OCI-LY1 (cell line): Measurements from ENCODE around the gene RBKS.
"Not testable (repeated sequence)": the region's sequence is repeated elsewhere in the genome, so short reads cannot be mapped to it uniquely, and the experiment has no call there.

Experiments
- H2AFZ ChIP-seq: fragments of 200-600 bp; sonication (generic), shearing (Covaris generic); 2 replicates; pipeline ENCODE4 v1.6.0; 2014; ENCODE audit warnings: antibody characterized with exemption, mild to moderate bottlenecking, low read length
- H3F3A ChIP-seq: fragments of 200-600 bp; sonication (generic), shearing (Covaris generic); 2 replicates; pipeline ENCODE4 v1.6.0; 2014; ENCODE audit warnings: mild to moderate bottlenecking, antibody characterized with exemption, low read length, moderate library complexity; ENCODE audit not compliant: insufficient read depth
- H3K27ac ChIP-seq: fragments of 200-600 bp; sonication (generic); 2 replicates; pipeline ENCODE4 v1.5.1; 2014; ENCODE audit warnings: low read length, mixed run types, mild to moderate bottlenecking, low read depth; ENCODE audit not compliant: poor library complexity, severe bottlenecking
- H3K27me3 ChIP-seq: fragments of 200-600 bp; sonication (generic); 2 replicates; pipeline ENCODE4 v1.6.0; 2014; ENCODE audit warnings: antibody characterized with exemption, mild to moderate bottlenecking, low read length, moderate library complexity; ENCODE audit not compliant: insufficient read depth
- H3K36me3 ChIP-seq: fragments of 200-600 bp; sonication (generic); 2 replicates; pipeline ENCODE4 v1.6.1; 2014; ENCODE audit warnings: mild to moderate bottlenecking, antibody characterized with exemption, low read length, moderate library complexity, mixed read lengths; ENCODE audit not compliant: insufficient read depth
- H3K4me1 ChIP-seq: fragments of 200-600 bp; sonication (generic); 2 replicates; pipeline ENCODE4 v1.5.1; 2014; ENCODE audit warnings: mild to moderate bottlenecking, low read length, moderate library complexity; ENCODE audit not compliant: insufficient read depth, severe bottlenecking
- H3K4me2 ChIP-seq: fragments of 200-600 bp; sonication (generic), shearing (Covaris generic); 2 replicates; pipeline ENCODE4 v1.6.1; 2014; ENCODE audit warnings: low read length
- H3K4me3 ChIP-seq: fragments of 200-600 bp; sonication (generic); 2 replicates; pipeline ENCODE4 v1.5.1; 2014; ENCODE audit warnings: low read length, low read depth, mild to moderate bottlenecking, mixed read lengths; ENCODE audit not compliant: poor library complexity, severe bottlenecking
- H3K79me2 ChIP-seq: fragments of 200-600 bp; shearing (Covaris generic); 2 replicates; pipeline ENCODE4 v1.6.1; 2016; ENCODE audit warnings: mixed run types, low read length, mixed read lengths; ENCODE audit not compliant: insufficient read depth
- H3K9ac ChIP-seq: fragments of 200-600 bp; sonication (generic), shearing (Covaris generic); 2 replicates; pipeline ENCODE4 v1.6.1; 2014; ENCODE audit warnings: mild to moderate bottlenecking, low read length, mixed read lengths
- H3K9me2 ChIP-seq: fragments of 200-600 bp; sonication (generic), shearing (Covaris generic); 2 replicates; pipeline ENCODE4 v1.6.1; 2014; ENCODE audit warnings: low read depth, mild to moderate bottlenecking, low read length, mixed read lengths
- H3K9me3 ChIP-seq: fragments of 200-600 bp; shearing (Covaris generic); 2 replicates; pipeline ENCODE4 v1.6.1; 2014; ENCODE audit warnings: low read length, mixed read lengths
- H4K20me1 ChIP-seq: fragments of 200-600 bp; sonication (generic), shearing (Covaris generic); 2 replicates; pipeline ENCODE4 v1.6.0; 2016; ENCODE audit warnings: mild to moderate bottlenecking, low read length; ENCODE audit not compliant: insufficient read depth
- CTCF ChIP-seq: fragments of 200-600 bp; sonication (generic), shearing (Covaris generic); IDR thresholded peaks from 2 replicates; pipeline ENCODE4 v1.5.1; 2017; ENCODE audit warnings: mild to moderate bottlenecking, antibody characterized with exemption, low read length, moderate library complexity, mixed read lengths
- EZH2 ChIP-seq: fragments of 200-600 bp; sonication (generic), shearing (Covaris generic); IDR thresholded peaks from 2 replicates; pipeline ENCODE4 v1.8.0; 2017; ENCODE audit warnings: borderline replicate concordance, mixed run types, mild to moderate bottlenecking, antibody characterized with exemption, low read length, moderate library complexity, mixed read lengths

Gene RBKS

DNA sequence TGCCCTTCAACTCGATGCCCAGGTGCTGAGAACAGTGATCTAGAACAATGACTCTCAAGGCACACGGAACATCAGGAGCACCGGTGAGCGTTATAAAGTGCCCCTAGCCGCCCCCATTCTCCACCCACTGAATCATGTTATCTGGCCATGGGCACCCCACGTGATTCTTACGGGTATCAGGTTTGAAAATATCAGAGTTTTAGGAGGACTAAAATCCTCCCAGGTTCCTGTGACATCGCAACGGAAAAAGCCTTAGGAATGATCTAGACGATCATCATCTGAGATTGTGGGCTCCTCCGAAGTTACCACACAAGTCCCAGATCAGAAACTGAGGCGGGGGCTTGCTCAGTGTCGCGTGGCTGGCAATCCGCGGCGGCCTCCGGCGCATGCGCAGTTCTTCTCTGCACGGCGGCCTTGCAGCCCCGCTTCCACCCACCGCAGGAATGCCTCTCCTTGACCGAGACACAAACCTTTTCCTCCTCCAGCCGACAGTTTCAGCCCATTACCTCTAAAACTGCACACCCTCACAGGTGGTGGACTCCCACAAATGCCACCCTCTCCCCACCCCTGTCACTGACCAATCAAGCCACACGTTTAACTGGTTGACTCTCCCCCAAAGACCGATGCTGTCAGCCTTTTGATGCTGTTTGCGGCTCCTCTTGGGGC is 124.4 kb downstream of the RBKS start:
- H3K27ac ChIP-seq = no peak overlapping the region
- no peaks in the 10 kb centered on the region for H3K9me2 ChIP-seq
- no peaks in the 10 kb centered on the region for H3F3A ChIP-seq
- no peaks in the 10 kb centered on the region; the same call in 1 of the 2 replicates for H3K27me3 ChIP-seq
- H3K9ac ChIP-seq = peak overlapping the region; percentile 43; the same call in 1 of the 2 replicates
- peaks cover 9% of the 10 kb centered on the region for H3K4me1 ChIP-seq
- no peaks in the 10 kb centered on the region for H3K36me3 ChIP-seq
- no peak for TF ChIP-seq CTCF
- no peak for TF ChIP-seq EZH2
- H2AFZ ChIP-seq = peak overlapping the region; percentile 90
- no peaks in the 10 kb centered on the region for H3K9me3 ChIP-seq
- peak overlapping the region; percentile 76 for H3K4me2 ChIP-seq
- H3K4me3 ChIP-seq = peak overlapping the region; percentile 51
- no peaks in the 10 kb centered on the region for H4K20me1 ChIP-seq
- H3K79me2 ChIP-seq = no peaks in the 10 kb centered on the region

DNA sequence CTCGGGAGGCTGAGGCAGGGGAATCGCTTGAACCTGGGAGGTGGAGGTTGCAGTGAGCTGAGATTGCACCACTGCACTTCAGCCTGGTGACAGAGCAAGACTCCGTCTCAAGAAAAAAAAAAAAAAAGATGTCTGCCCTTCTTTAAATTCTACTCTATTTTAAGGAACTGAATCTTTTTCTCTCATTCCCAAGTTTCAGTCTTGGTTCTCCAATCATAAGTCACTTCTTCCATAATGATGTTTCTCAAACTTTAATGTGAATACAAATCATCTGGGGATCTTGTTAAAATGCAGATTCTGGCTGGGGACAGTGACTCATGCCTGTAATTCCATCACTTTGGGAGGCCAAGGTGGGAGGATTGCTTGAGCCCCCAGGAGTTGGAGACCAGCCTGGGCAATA is 125.7 kb downstream of the RBKS start:
- H2AFZ ChIP-seq, H3K27ac ChIP-seq: not testable (repeated sequence)

DNA sequence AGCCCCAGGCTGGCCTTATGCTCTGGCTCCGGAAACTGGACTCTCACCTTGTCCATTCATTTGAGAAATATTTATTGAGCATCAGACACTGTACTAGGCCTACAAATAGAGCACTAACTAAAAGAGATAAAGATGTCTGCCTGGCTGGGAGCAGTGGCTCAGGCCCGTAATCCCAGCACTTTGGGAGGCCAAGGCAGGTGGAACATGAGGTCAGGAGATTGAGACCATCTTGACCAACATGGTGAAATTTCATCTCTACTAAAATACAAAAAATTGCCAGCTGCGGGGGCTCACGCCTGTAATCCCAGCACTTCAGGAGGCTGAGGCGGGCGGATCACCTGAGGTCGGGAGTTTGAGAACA is 126.3 kb downstream of the RBKS start:
- no peak overlapping the region for H2AFZ ChIP-seq

More for the DNA sequence above, 125.7 kb downstream of the RBKS start:
- H4K20me1 ChIP-seq, H3K4me1 ChIP-seq, H3K9ac ChIP-seq, H3K27me3 ChIP-seq, H3K9me3 ChIP-seq, H3K4me3 ChIP-seq, H3K79me2 ChIP-seq, H3K9me2 ChIP-seq, H3K4me2 ChIP-seq, H3F3A ChIP-seq, H3K36me3 ChIP-seq: not testable (repeated sequence)

More for the DNA sequence above, 126.3 kb downstream of the RBKS start:
- Histone ChIP-seq H3K4me2 (no peak overlapping the region), H3K27ac (no peak overlapping the region), H4K20me1 (no peaks in the 10 kb centered on the region), H3K9me3 (no peaks in the 10 kb centered on the region), H3K36me3 (no peaks in the 10 kb centered on the region), H3K9ac (no peak overlapping the region), H3K9me2 (no peaks in the 10 kb centered on the region), H3K27me3 (no peaks in the 10 kb centered on the region; the same call in 1 of the 2 replicates), H3F3A (no peaks in the 10 kb centered on the region), H3K79me2 (no peaks in the 10 kb centered on the region), H3K4me1 (peaks cover 9% of the 10 kb centered on the region), H3K4me3 (no peak overlapping the region)
- TF ChIP-seq CTCF = no peak
- no peak for TF ChIP-seq EZH2
